MM.1S (cell line): ENCODE results near the gene DGKG.

Experiments
- CTCF ChIP-seq: fragments of 300-600 bp; sonication (generic); IDR thresholded peaks from 2 replicates; pipeline ENCODE4 v1.5.1; 2016; ENCODE audit warnings: antibody characterized with exemption, low read length, mixed read lengths
- EZH2 ChIP-seq: fragments of 300-600 bp; sonication (generic); optimal IDR thresholded peaks from 2 replicates; pipeline ENCODE3; 2017; ENCODE audit warnings: low read depth, mild to moderate bottlenecking, antibody characterized with exemption, low read length, mixed read lengths
- EZH2phosphoT487 ChIP-seq: fragments of 300-600 bp; sonication (generic); IDR thresholded peaks from 2 replicates; pipeline ENCODE4 v1.6.1; 2018; ENCODE audit warnings: antibody characterized with exemption, low read length

GRCh38 chr3:186317478-186317877 is 44.6 kb downstream of the DGKG start:
- TF ChIP-seq CTCF (no peak), EZH2 (no peak), EZH2phosphoT487 (no peak)
